ENCODE measurements around the gene PHLPP2.
"Not testable (repeated sequence)": the region's sequence is repeated elsewhere in the genome, so short reads cannot be mapped to it uniquely, and the experiment has no call there.

Gene PHLPP2

GRCh38 chr16:71722801-71723536 is 1.5 kb downstream of the PHLPP2 start:
- DNase-seq, result peak; percentile 58

- no peak for DNase-seq
These were observed 3.3 kb downstream of the PHLPP2 start for GRCh38 chr16:71721066-71721740.

GRCh38 chr16:71712501-71712900 is 12.0 kb downstream of the PHLPP2 start:
- no peak for DNase-seq

- DNase-seq, result no peak
These were observed 12.7 kb downstream of the PHLPP2 start for GRCh38 chr16:71711789-71712188.

GRCh38 chr16:71709229-71709781 is 15.2 kb downstream of the PHLPP2 start:
- no peak for DNase-seq

GRCh38 chr16:71708696-71709095 is 15.8 kb downstream of the PHLPP2 start:
- DNase-seq, result no peak

GRCh38 chr16:71707199-71707598 is 17.3 kb downstream of the PHLPP2 start:
- no peak for DNase-seq

GRCh38 chr16:71706046-71706445 is 18.5 kb downstream of the PHLPP2 start:
- DNase-seq, result no peak

- no peak for DNase-seq
These were observed 21.2 kb downstream of the PHLPP2 start for GRCh38 chr16:71703333-71703732.

- DNase-seq, result no peak
These were observed 23.7 kb downstream of the PHLPP2 start for GRCh38 chr16:71700831-71701230.

- no peak for DNase-seq
These were observed 26.0 kb downstream of the PHLPP2 start for GRCh38 chr16:71698491-71698890.

- no peak for DNase-seq
These were observed 31.3 kb downstream of the PHLPP2 start for GRCh38 chr16:71693164-71693563.

- DNase-seq, result no peak
These were observed 34.6 kb downstream of the PHLPP2 start for GRCh38 chr16:71689901-71690300.

- no peak for DNase-seq
These were observed 36.6 kb downstream of the PHLPP2 start for GRCh38 chr16:71687861-71688260.

- DNase-seq, result not testable (repeated sequence)
These were observed 40.2 kb downstream of the PHLPP2 start for GRCh38 chr16:71684280-71684679.

- DNase-seq, result no peak
These were observed 43.1 kb downstream of the PHLPP2 start for GRCh38 chr16:71681360-71681759.

GRCh38 chr16:71676236-71676635 is 48.3 kb downstream of the PHLPP2 start:
- no peak for DNase-seq

- DNase-seq, result no peak
These were observed 49.1 kb downstream of the PHLPP2 start for GRCh38 chr16:71675380-71675779.

- DNase-seq, result no peak
These were observed 50.3 kb downstream of the PHLPP2 start for GRCh38 chr16:71674229-71674628.

GRCh38 chr16:71673582-71673973 is 50.9 kb downstream of the PHLPP2 start:
- DNase-seq, result no peak

- no peak for DNase-seq
These were observed 51.5 kb downstream of the PHLPP2 start for GRCh38 chr16:71672803-71673581.

- DNase-seq, result no peak
These were observed 52.4 kb downstream of the PHLPP2 start for GRCh38 chr16:71672125-71672524.

- DNase-seq, result no peak
These were observed 53.3 kb downstream of the PHLPP2 start for GRCh38 chr16:71671165-71671564.

- no peak for DNase-seq
These were observed 54.0 kb downstream of the PHLPP2 start for GRCh38 chr16:71670537-71670936.

All from CD4-positive, alpha-beta T cell treated with Interleukin-21 for 1 hour (primary cell).